ENCODE data around the gene PRKN.
"Not testable (repeated sequence)": the region's sequence is repeated elsewhere in the genome, so short reads cannot be mapped to it uniquely, and the experiment has no call there.

PRKN gene

GRCh38 chr6:161327360-161327953 is 1400.1 kb downstream of the PRKN start:
- no peaks in the 10 kb centered on the region for H3K4me1 ChIP-seq (ENCODE audit: control insufficient read depth in 1 of 2, insufficient read depth in 2 of 2, low read length in 2 of 2)
- H3K36me3 ChIP-seq (ENCODE audit: control insufficient read depth in 1 of 2, insufficient read depth in 2 of 2, low read length in 2 of 2) = no peaks in the 10 kb centered on the region
- H3K9ac ChIP-seq (ENCODE audit: low read depth in 1 of 2, low read length in 2 of 2) = no peak overlapping the region
- H3K9me3 ChIP-seq (ENCODE audit: control insufficient read depth in 1 of 2, low read length in 2 of 2) = no peaks in the 10 kb centered on the region
- no peaks in the 10 kb centered on the region for H3K27me3 ChIP-seq (ENCODE audit: control insufficient read depth in 1 of 2, insufficient read depth in 2 of 2, low read length in 2 of 2)
- no peak overlapping the region for H3K27ac ChIP-seq (ENCODE audit: low read depth, low read length)
- H3K4me3 ChIP-seq (ENCODE audit: low read depth in 1 of 2, low read length in 2 of 2) = no peak overlapping the region

- Histone ChIP-seq H3K27me3 (ENCODE audit: control insufficient read depth in 1 of 2, insufficient read depth in 2 of 2, low read length in 2 of 2) (no peaks in the 10 kb centered on the region), H3K4me3 (ENCODE audit: low read depth in 1 of 2, low read length in 2 of 2) (no peak overlapping the region), H3K9me3 (ENCODE audit: control insufficient read depth in 1 of 2, low read length in 2 of 2) (peaks cover 0 to 2% of the 10 kb centered on the region in 2 donors), H3K27ac (ENCODE audit: low read depth, low read length) (no peak overlapping the region), H3K36me3 (ENCODE audit: control insufficient read depth in 1 of 2, insufficient read depth in 2 of 2, low read length in 2 of 2) (no peaks in the 10 kb centered on the region), H3K4me1 (ENCODE audit: control insufficient read depth in 1 of 2, insufficient read depth in 2 of 2, low read length in 2 of 2) (no peaks in the 10 kb centered on the region), H3K9ac (ENCODE audit: low read depth in 1 of 2, low read length in 2 of 2) (no peak overlapping the region)
These were observed 1408.3 kb downstream of the PRKN start for GRCh38 chr6:161319231-161319630.

GRCh38 chr6:161318456-161318855 is 1409.1 kb downstream of the PRKN start:
- Histone ChIP-seq H3K9me3 (ENCODE audit: control insufficient read depth in 1 of 2, low read length in 2 of 2) (peaks cover 0 to 2% of the 10 kb centered on the region in 2 donors), H3K9ac (ENCODE audit: low read depth in 1 of 2, low read length in 2 of 2) (no peak overlapping the region), H3K4me3 (ENCODE audit: low read depth in 1 of 2, low read length in 2 of 2) (no peak overlapping the region), H3K4me1 (ENCODE audit: control insufficient read depth in 1 of 2, insufficient read depth in 2 of 2, low read length in 2 of 2) (no peaks in the 10 kb centered on the region), H3K27ac (ENCODE audit: low read depth, low read length) (no peak overlapping the region), H3K36me3 (ENCODE audit: control insufficient read depth in 1 of 2, insufficient read depth in 2 of 2, low read length in 2 of 2) (no peaks in the 10 kb centered on the region), H3K27me3 (ENCODE audit: control insufficient read depth in 1 of 2, insufficient read depth in 2 of 2, low read length in 2 of 2) (no peaks in the 10 kb centered on the region)

- Histone ChIP-seq H3K27me3 (ENCODE audit: control insufficient read depth in 1 of 2, insufficient read depth in 2 of 2, low read length in 2 of 2) (no peaks in the 10 kb centered on the region), H3K27ac (ENCODE audit: low read depth, low read length) (no peak overlapping the region), H3K4me1 (ENCODE audit: control insufficient read depth in 1 of 2, insufficient read depth in 2 of 2, low read length in 2 of 2) (no peaks in the 10 kb centered on the region), H3K4me3 (ENCODE audit: low read depth in 1 of 2, low read length in 2 of 2) (no peak overlapping the region), H3K9ac (ENCODE audit: low read depth in 1 of 2, low read length in 2 of 2) (no peak overlapping the region), H3K36me3 (ENCODE audit: control insufficient read depth in 1 of 2, insufficient read depth in 2 of 2, low read length in 2 of 2) (no peaks in the 10 kb centered on the region), H3K9me3 (ENCODE audit: control insufficient read depth in 1 of 2, low read length in 2 of 2) (peaks cover 0 to 2% of the 10 kb centered on the region in 2 donors)
These were observed 1411.0 kb downstream of the PRKN start for GRCh38 chr6:161316531-161316930.

GRCh38 chr6:161315246-161315917 is 1412.2 kb downstream of the PRKN start:
- H3K27ac ChIP-seq (ENCODE audit: low read depth, low read length); H3K4me3 ChIP-seq (ENCODE audit: low read depth in 1 of 2, low read length in 2 of 2); H3K27me3 ChIP-seq (ENCODE audit: control insufficient read depth in 1 of 2, insufficient read depth in 2 of 2, low read length in 2 of 2); H3K4me1 ChIP-seq (ENCODE audit: control insufficient read depth in 1 of 2, insufficient read depth in 2 of 2, low read length in 2 of 2); H3K9ac ChIP-seq (ENCODE audit: low read depth in 1 of 2, low read length in 2 of 2); H3K9me3 ChIP-seq (ENCODE audit: control insufficient read depth in 1 of 2, low read length in 2 of 2); H3K36me3 ChIP-seq (ENCODE audit: control insufficient read depth in 1 of 2, insufficient read depth in 2 of 2, low read length in 2 of 2): not testable (repeated sequence)

GRCh38 chr6:161314541-161315245 is 1412.9 kb downstream of the PRKN start:
- H3K36me3 ChIP-seq (ENCODE audit: control insufficient read depth in 1 of 2, insufficient read depth in 2 of 2, low read length in 2 of 2); H3K9ac ChIP-seq (ENCODE audit: low read depth in 1 of 2, low read length in 2 of 2); H3K27me3 ChIP-seq (ENCODE audit: control insufficient read depth in 1 of 2, insufficient read depth in 2 of 2, low read length in 2 of 2); H3K4me1 ChIP-seq (ENCODE audit: control insufficient read depth in 1 of 2, insufficient read depth in 2 of 2, low read length in 2 of 2); H3K4me3 ChIP-seq (ENCODE audit: low read depth in 1 of 2, low read length in 2 of 2); H3K9me3 ChIP-seq (ENCODE audit: control insufficient read depth in 1 of 2, low read length in 2 of 2); H3K27ac ChIP-seq (ENCODE audit: low read depth, low read length): not testable (repeated sequence)

- Histone ChIP-seq H3K27me3 (ENCODE audit: control insufficient read depth in 1 of 2, insufficient read depth in 2 of 2, low read length in 2 of 2) (no peaks in the 10 kb centered on the region), H3K9me3 (ENCODE audit: control insufficient read depth in 1 of 2, low read length in 2 of 2) (peaks cover 0 to 2% of the 10 kb centered on the region in 2 donors), H3K27ac (ENCODE audit: low read depth, low read length) (no peak overlapping the region), H3K4me3 (ENCODE audit: low read depth in 1 of 2, low read length in 2 of 2) (no peak overlapping the region), H3K4me1 (ENCODE audit: control insufficient read depth in 1 of 2, insufficient read depth in 2 of 2, low read length in 2 of 2) (no peaks in the 10 kb centered on the region), H3K9ac (ENCODE audit: low read depth in 1 of 2, low read length in 2 of 2) (no peak overlapping the region), H3K36me3 (ENCODE audit: control insufficient read depth in 1 of 2, insufficient read depth in 2 of 2, low read length in 2 of 2) (no peaks in the 10 kb centered on the region)
These were observed 1413.5 kb downstream of the PRKN start for GRCh38 chr6:161313940-161314509.

GRCh38 chr6:161313475-161313874 is 1414.1 kb downstream of the PRKN start:
- not testable (repeated sequence) for H3K27ac ChIP-seq (ENCODE audit: low read depth, low read length); H3K4me1 ChIP-seq (ENCODE audit: control insufficient read depth in 1 of 2, insufficient read depth in 2 of 2, low read length in 2 of 2); H3K9me3 ChIP-seq (ENCODE audit: control insufficient read depth in 1 of 2, low read length in 2 of 2)

GRCh38 chr6:161309774-161310173 is 1417.8 kb downstream of the PRKN start:
- not testable (repeated sequence) for H3K4me1 ChIP-seq (ENCODE audit: control insufficient read depth in 1 of 2, insufficient read depth in 2 of 2, low read length in 2 of 2); H3K36me3 ChIP-seq (ENCODE audit: control insufficient read depth in 1 of 2, insufficient read depth in 2 of 2, low read length in 2 of 2); H3K9ac ChIP-seq (ENCODE audit: low read depth in 1 of 2, low read length in 2 of 2); H3K9me3 ChIP-seq (ENCODE audit: control insufficient read depth in 1 of 2, low read length in 2 of 2); H3K27ac ChIP-seq (ENCODE audit: low read depth, low read length); H3K27me3 ChIP-seq (ENCODE audit: control insufficient read depth in 1 of 2, insufficient read depth in 2 of 2, low read length in 2 of 2); H3K4me3 ChIP-seq (ENCODE audit: low read depth in 1 of 2, low read length in 2 of 2)

More at GRCh38 chr6:161313475-161313874, 1414.1 kb downstream of the PRKN start:
- H3K27me3 ChIP-seq (ENCODE audit: control insufficient read depth in 1 of 2, insufficient read depth in 2 of 2, low read length in 2 of 2); H3K4me3 ChIP-seq (ENCODE audit: low read depth in 1 of 2, low read length in 2 of 2); H3K9ac ChIP-seq (ENCODE audit: low read depth in 1 of 2, low read length in 2 of 2); H3K36me3 ChIP-seq (ENCODE audit: control insufficient read depth in 1 of 2, insufficient read depth in 2 of 2, low read length in 2 of 2): not testable (repeated sequence)

- H3K27ac ChIP-seq (ENCODE audit: low read depth, low read length) = no peak overlapping the region
- no peaks in the 10 kb centered on the region for H3K27me3 ChIP-seq (ENCODE audit: control insufficient read depth in 1 of 2, insufficient read depth in 2 of 2, low read length in 2 of 2)
- H3K9ac ChIP-seq (ENCODE audit: low read depth in 1 of 2, low read length in 2 of 2) = no peak overlapping the region
- no peaks in the 10 kb centered on the region for H3K9me3 ChIP-seq (ENCODE audit: control insufficient read depth in 1 of 2, low read length in 2 of 2)
- no peak overlapping the region for H3K4me3 ChIP-seq (ENCODE audit: low read depth in 1 of 2, low read length in 2 of 2)
- no peaks in the 10 kb centered on the region for H3K4me1 ChIP-seq (ENCODE audit: control insufficient read depth in 1 of 2, insufficient read depth in 2 of 2, low read length in 2 of 2)
- no peaks in the 10 kb centered on the region for H3K36me3 ChIP-seq (ENCODE audit: control insufficient read depth in 1 of 2, insufficient read depth in 2 of 2, low read length in 2 of 2)
These were observed 1419.4 kb downstream of the PRKN start for GRCh38 chr6:161308075-161308655.
